Measurements from ENCODE around the gene BSN. TPM values are rescaled to one million over a fixed set of nuclear protein-coding genes. Genes with fewer than 3 reads are reported as not detected.

The BSN gene
- total RNA-seq, 4 donors from 2014 or later: 0.44 to 1.8 (median 0.92) TPM

- Histone ChIP-seq H3K27me3 (no peaks in the 10 kb centered on the region), H3K27ac (no peak overlapping the region), H3K4me3 (no peak overlapping the region), H3K9me3 (peaks cover 0 to 6% (median 0%) of the 10 kb centered on the region in 4 donors), H3K36me3 (no peaks in the 10 kb centered on the region), H3K4me1 (no peaks in the 10 kb centered on the region)
- no peak for DNase-seq (ENCODE audit: low spot score in 2 of 2)
- WGBS, 2 donors: 48 to 64% methylated on average over 6 of the region's 6 CpGs
- TF ChIP-seq EP300 (IDR thresholded peaks at IDR 0.05) (no peak), CTCF (IDR thresholded peaks at IDR 0.05) (no peak), POLR2A (IDR thresholded peaks at IDR 0.05) (no peak)
Measured at GRCh38 chr3:49609815-49610214, 55.5 kb downstream of the BSN start.

- Histone ChIP-seq H3K4me3 (no peak overlapping the region), H3K27me3 (no peaks in the 10 kb centered on the region), H3K4me1 (no peaks in the 10 kb centered on the region), H3K27ac (no peak overlapping the region), H3K9me3 (peaks cover 0 to 6% (median 0%) of the 10 kb centered on the region in 4 donors), H3K36me3 (no peaks in the 10 kb centered on the region)
- no peak for DNase-seq (ENCODE audit: low spot score in 2 of 2)
- no peak for TF ChIP-seq EP300 (IDR thresholded peaks at IDR 0.05)
- no peak for TF ChIP-seq POLR2A (IDR thresholded peaks at IDR 0.05)
- no peak for TF ChIP-seq CTCF (IDR thresholded peaks at IDR 0.05)
Measured at GRCh38 chr3:49610666-49611280, 56.5 kb downstream of the BSN start.

- Histone ChIP-seq H3K36me3 (no peaks in the 10 kb centered on the region), H3K4me1 (peaks cover 0 to 3% (median 0%) of the 10 kb centered on the region in 4 donors), H3K4me3 (no peak overlapping the region), H3K27me3 (no peaks in the 10 kb centered on the region), H3K27ac (no peak overlapping the region), H3K9me3 (peaks cover 0 to 6% (median 0%) of the 10 kb centered on the region in 4 donors)
- DNase-seq (ENCODE audit: low spot score in 2 of 2): no peak
- TF ChIP-seq CTCF (IDR thresholded peaks at IDR 0.05) (no peak), EP300 (IDR thresholded peaks at IDR 0.05) (no peak), POLR2A (IDR thresholded peaks at IDR 0.05) (no peak)
- WGBS, 2 donors: 71 to 74% methylated on average over 6 of the region's 6 CpGs
Measured at GRCh38 chr3:49611291-49611690, 57.0 kb downstream of the BSN start.

GRCh38 chr3:49611719-49612118 is 57.4 kb downstream of the BSN start:
- Histone ChIP-seq H3K4me1 (peaks cover 0 to 6% (median 0%) of the 10 kb centered on the region in 4 donors), H3K9me3 (peaks cover 0 to 6% (median 0%) of the 10 kb centered on the region in 4 donors), H3K27me3 (no peaks in the 10 kb centered on the region), H3K4me3 (no peak overlapping the region), H3K27ac (no peak overlapping the region), H3K36me3 (no peaks in the 10 kb centered on the region)
- no peak for TF ChIP-seq CTCF (IDR thresholded peaks at IDR 0.05)
- no peak for TF ChIP-seq EP300 (IDR thresholded peaks at IDR 0.05)
- TF ChIP-seq POLR2A (IDR thresholded peaks at IDR 0.05): no peak
- DNase-seq (ENCODE audit: low spot score in 2 of 2): no peak

- 86 to 87% methylated on average over 1 of the region's 1 CpG for WGBS, 2 donors
- DNase-seq (ENCODE audit: low spot score in 2 of 2): no peak
- Histone ChIP-seq H3K27me3 (no peaks in the 10 kb centered on the region), H3K4me3 (no peak overlapping the region), H3K9me3 (peaks cover 0 to 6% (median 0%) of the 10 kb centered on the region in 4 donors), H3K4me1 (peaks cover 0 to 6% (median 0%) of the 10 kb centered on the region in 4 donors), H3K27ac (no peak overlapping the region), H3K36me3 (no peaks in the 10 kb centered on the region)
- no peak for TF ChIP-seq EP300 (IDR thresholded peaks at IDR 0.05)
- no peak for TF ChIP-seq POLR2A (IDR thresholded peaks at IDR 0.05)
- no peak for TF ChIP-seq CTCF (IDR thresholded peaks at IDR 0.05)
Measured at GRCh38 chr3:49614936-49615335, 60.7 kb downstream of the BSN start.
